Glutamatergic neuron (in vitro differentiated cells): Measurements from ENCODE around the gene CHEK2. TPM values are rescaled to one million over a fixed set of nuclear protein-coding genes. Genes with fewer than 3 reads are reported as not detected.

ENCODE experiments used
- DNase-seq: peaks from one replicate; pipeline ENCODE4 v3.0.0; 2022
- H3K27ac Mint-ChIP-seq: one replicate; pipeline ENCODE4 v1.8.0; 2020; ENCODE audit warnings: mild to moderate bottlenecking, mixed read lengths, inconsistent platforms; ENCODE audit not compliant: unreplicated experiment
- H3K27me3 Mint-ChIP-seq: one replicate; pipeline ENCODE4 v1.8.0; 2020; ENCODE audit warnings: mild to moderate bottlenecking, moderate library complexity, mixed read lengths, inconsistent platforms; ENCODE audit not compliant: unreplicated experiment
- H3K36me3 Mint-ChIP-seq: one replicate; pipeline ENCODE4 v1.8.0; 2020; ENCODE audit warnings: mild to moderate bottlenecking, mixed read lengths, inconsistent platforms; ENCODE audit not compliant: unreplicated experiment
- H3K4me1 Mint-ChIP-seq: one replicate; pipeline ENCODE4 v1.8.0; 2020; ENCODE audit warnings: mild to moderate bottlenecking, low read depth, mixed read lengths, inconsistent platforms; ENCODE audit not compliant: unreplicated experiment
- H3K4me3 Mint-ChIP-seq: one replicate; pipeline ENCODE4 v1.8.0; 2020; ENCODE audit warnings: mild to moderate bottlenecking, mixed read lengths, inconsistent platforms; ENCODE audit not compliant: unreplicated experiment
- H3K9me3 Mint-ChIP-seq: one replicate; pipeline ENCODE4 v1.8.0; 2020; ENCODE audit warnings: mild to moderate bottlenecking, moderate library complexity, mixed read lengths, inconsistent platforms; ENCODE audit not compliant: unreplicated experiment
- total RNA-seq: library from RNA; stranded (reverse); fragmentation: NEBNext Ultra II Directional; extraction: Animal tissue kit (Norgen Biotek cat#: 25700); gene quantifications from one replicate; pipeline ENCODE4 v1.2.1, GENCODE V29; 2021; ENCODE audit not compliant: unreplicated experiment
- TF ChIP-seq, protein P1 (sequence below): fragments of 200-600 bp; sonication (generic); IDR thresholded peaks from one replicate; pipeline ENCODE4 v1.5.0; 2021; ENCODE audit not compliant: partially characterized antibody, unreplicated experiment

CHEK2 gene
- total RNA-seq, 1 donor from 2014 or later = 7.4 TPM

DNA sequence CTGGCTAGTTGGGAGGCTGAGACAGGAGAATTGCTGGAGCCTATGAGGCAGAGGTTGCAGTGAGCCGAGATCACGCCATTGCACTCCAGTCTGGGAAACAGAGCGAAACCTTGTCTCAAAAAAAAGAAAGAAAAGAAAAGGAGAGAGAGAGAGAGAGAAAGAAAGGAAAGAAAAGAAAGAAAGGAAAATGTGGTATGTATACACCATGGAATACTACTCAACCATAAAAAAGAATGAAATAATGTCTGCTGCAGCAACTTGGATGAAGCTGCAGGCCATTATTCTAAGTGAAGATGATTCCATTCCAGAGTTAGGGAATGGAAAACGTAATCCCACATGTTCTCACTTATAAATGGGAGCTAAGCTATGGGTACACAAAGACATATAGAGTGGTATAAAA lies 92.8 kb downstream of the CHEK2 start:
- peaks cover 2% of the 10 kb centered on the region for H3K27me3 Mint-ChIP-seq
- no peak overlapping the region for H3K4me3 Mint-ChIP-seq
- no peaks in the 10 kb centered on the region for H3K9me3 Mint-ChIP-seq
- H3K4me1 Mint-ChIP-seq = peaks cover 2% of the 10 kb centered on the region
- TF ChIP-seq, protein P1, sequence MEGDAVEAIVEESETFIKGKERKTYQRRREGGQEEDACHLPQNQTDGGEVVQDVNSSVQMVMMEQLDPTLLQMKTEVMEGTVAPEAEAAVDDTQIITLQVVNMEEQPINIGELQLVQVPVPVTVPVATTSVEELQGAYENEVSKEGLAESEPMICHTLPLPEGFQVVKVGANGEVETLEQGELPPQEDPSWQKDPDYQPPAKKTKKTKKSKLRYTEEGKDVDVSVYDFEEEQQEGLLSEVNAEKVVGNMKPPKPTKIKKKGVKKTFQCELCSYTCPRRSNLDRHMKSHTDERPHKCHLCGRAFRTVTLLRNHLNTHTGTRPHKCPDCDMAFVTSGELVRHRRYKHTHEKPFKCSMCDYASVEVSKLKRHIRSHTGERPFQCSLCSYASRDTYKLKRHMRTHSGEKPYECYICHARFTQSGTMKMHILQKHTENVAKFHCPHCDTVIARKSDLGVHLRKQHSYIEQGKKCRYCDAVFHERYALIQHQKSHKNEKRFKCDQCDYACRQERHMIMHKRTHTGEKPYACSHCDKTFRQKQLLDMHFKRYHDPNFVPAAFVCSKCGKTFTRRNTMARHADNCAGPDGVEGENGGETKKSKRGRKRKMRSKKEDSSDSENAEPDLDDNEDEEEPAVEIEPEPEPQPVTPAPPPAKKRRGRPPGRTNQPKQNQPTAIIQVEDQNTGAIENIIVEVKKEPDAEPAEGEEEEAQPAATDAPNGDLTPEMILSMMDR = no peak
- H3K27ac Mint-ChIP-seq = no peak overlapping the region
- no peak for DNase-seq
- peaks cover 12% of the 10 kb centered on the region for H3K36me3 Mint-ChIP-seq

DNA sequence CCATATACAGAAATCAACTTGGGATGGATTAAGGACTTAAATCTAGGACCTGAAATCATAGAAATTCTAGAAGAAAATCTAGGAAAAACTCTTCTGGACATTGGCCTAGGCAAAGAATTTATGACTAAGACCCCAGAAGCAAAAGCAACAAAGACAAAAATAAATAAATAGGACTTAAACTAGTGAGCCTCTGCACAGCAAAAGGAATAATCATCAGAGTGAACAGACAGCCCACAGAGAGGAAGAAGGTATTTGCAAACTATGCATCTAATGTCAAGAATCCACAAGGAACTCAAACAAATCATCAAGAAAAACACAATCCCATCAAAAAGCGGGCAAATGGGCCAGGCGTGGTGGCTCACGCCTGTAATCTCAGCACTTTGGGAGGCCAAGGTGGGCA lies 94.4 kb downstream of the CHEK2 start:
- Mint-ChIP-seq H3K4me3 (no peak overlapping the region), H3K36me3 (peaks cover 9% of the 10 kb centered on the region), H3K9me3 (no peaks in the 10 kb centered on the region), H3K4me1 (peaks cover 4% of the 10 kb centered on the region), H3K27ac (no peak overlapping the region), H3K27me3 (peaks cover 2% of the 10 kb centered on the region)
- TF ChIP-seq, protein P1 = no peak
- no peak for DNase-seq

DNA sequence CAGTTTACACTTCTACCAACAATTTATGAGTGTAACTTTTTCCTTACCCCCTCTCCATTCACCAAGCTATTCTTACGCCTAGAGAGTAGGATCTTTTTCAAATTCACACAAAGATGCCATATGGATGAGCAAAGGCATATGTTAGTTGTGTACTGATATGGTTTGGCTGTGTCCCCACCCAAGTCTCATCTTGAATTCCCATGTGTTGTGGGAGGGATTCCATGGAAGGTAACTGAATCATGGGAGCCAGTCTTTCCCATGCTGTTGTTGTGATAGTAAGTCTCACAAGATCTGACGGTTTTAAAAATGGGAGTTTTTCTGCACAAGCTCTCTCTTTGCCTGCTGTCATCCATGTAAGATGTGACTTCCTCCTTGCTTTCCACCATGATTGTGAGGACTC lies 102.3 kb downstream of the CHEK2 start:
- TF ChIP-seq, protein P1 = no peak
- peaks cover 3% of the 10 kb centered on the region for H3K9me3 Mint-ChIP-seq
- no peak overlapping the region for H3K27ac Mint-ChIP-seq
- H3K36me3 Mint-ChIP-seq = peaks cover 4% of the 10 kb centered on the region
- H3K27me3 Mint-ChIP-seq = no peaks in the 10 kb centered on the region
- no peak for DNase-seq
- H3K4me1 Mint-ChIP-seq = peaks cover 4% of the 10 kb centered on the region
- no peak overlapping the region for H3K4me3 Mint-ChIP-seq

Other genes starting within 250 kb of the CHEK2 start
- 55.6 TPM for gene TTC28, start 62.0 kb downstream of the CHEK2 start, total RNA-seq
- 5.4 TPM for gene HSCB, start 219 bp upstream of the CHEK2 start, total RNA-seq
- gene CCDC117, start 30.9 kb upstream of the CHEK2 start, total RNA-seq = 11.7 TPM
- gene XBP1, start 58.7 kb upstream of the CHEK2 start, total RNA-seq = 77.4 TPM
- gene ZNRF3, start 141.8 kb upstream of the CHEK2 start, total RNA-seq = 8.3 TPM